Keratinocyte (primary cell): ENCODE measurements around the gene CASP8.
"Not testable (repeated sequence)": the region's sequence is repeated elsewhere in the genome, so short reads cannot be mapped to it uniquely, and the experiment has no call there.

Source experiments
- CTCF ChIP-seq, 3 experiments: IDR thresholded peaks in 1 of 3; conservative IDR thresholded peaks in 1 of 3; optimal IDR thresholded peaks in 1 of 3; 2 replicates in 2 of 3; 3 replicates in 1 of 3; pipeline versions ENCODE3 to v1.5.1; 2011; ENCODE audit warnings: low read length in 3 of 3, mild to moderate bottlenecking in 3 of 3, moderate library complexity in 2 of 3, control low read depth in 1 of 3, inconsistent platforms in 1 of 3; ENCODE audit not compliant: insufficient read depth in 2 of 3; ENCODE audit errors: extremely low read depth in 1 of 3
- EZH2 ChIP-seq: IDR thresholded peaks from one replicate; pipeline ENCODE4 v1.6.1; 2012; ENCODE audit warnings: inconsistent platforms, mild to moderate bottlenecking, low read length, moderate library complexity

GRCh38 chr2:201299929-201300328, 39.6 kb downstream of the CASP8 start:
- TF ChIP-seq CTCF (optimal IDR thresholded peaks at IDR 0.05 in 1 of 3, IDR thresholded peaks at IDR 0.05 in 1 of 3, conservative IDR thresholded peaks at IDR 0.05 in 1 of 3; ENCODE audit: extremely low read depth in 1 of 3, insufficient read depth in 2 of 3, low read length in 3 of 3); EZH2: not testable (repeated sequence)
